HepG2 (cell line): Measurements from ENCODE around the gene GRIN3B. TPM values are rescaled to one million over a fixed set of nuclear protein-coding genes. Genes with fewer than 3 reads are reported as not detected.

ENCODE experiments used
- FLYWCH1 ChIP-seq: sonication (generic); formaldehyde crosslinking; IDR thresholded peaks from 2 replicates; pipeline ENCODE4 v1.8.1; 2023; ENCODE audit warnings: mild to moderate bottlenecking, missing genetic modification reagents
- LCORL ChIP-seq, 2 experiments: fragments of 450-650 bp in 1 of 2; sonication (generic) in 1 of 2; formaldehyde crosslinking in 1 of 2; IDR thresholded peaks; 2 replicates each; pipeline versions ENCODE4 v1.5.0 to v1.6.1; 2017 to 2020; ENCODE audit warnings: antibody characterized with exemption in 1 of 2, missing genetic modification reagents in 1 of 2
- NFKBIZ ChIP-seq: IDR thresholded peaks from 2 replicates; pipeline ENCODE4 v1.6.1; 2018; ENCODE audit warnings: missing genetic modification reagents, missing compliant biosample characterization
- NFYB ChIP-seq: sonication (generic); formaldehyde crosslinking; IDR thresholded peaks from 2 replicates; pipeline ENCODE4 v1.4.0; 2020; ENCODE audit warnings: missing genetic modification reagents
- RBM39 ChIP-seq: fragments of 200-400 bp; formaldehyde crosslinking; IDR thresholded peaks from one replicate; pipeline ENCODE4 v1.6.1; 2018; ENCODE audit warnings: antibody characterized with exemption, mild to moderate bottlenecking, low read depth, low read length; ENCODE audit not compliant: poor library complexity, severe bottlenecking
- ZFP90 ChIP-seq: sonication (generic); formaldehyde crosslinking; IDR thresholded peaks from 2 replicates; pipeline ENCODE4 v1.8.0; 2022; ENCODE audit warnings: missing genetic modification reagents, mild to moderate bottlenecking, inconsistent platforms, borderline replicate concordance
- ZNF20 ChIP-seq: sonication (generic); formaldehyde crosslinking; IDR thresholded peaks from 2 replicates; pipeline ENCODE4 v1.4.0; 2020; ENCODE audit warnings: mild to moderate bottlenecking, moderate library complexity, missing genetic modification reagents
- ZNF256 ChIP-seq: sonication (generic); formaldehyde crosslinking; conservative IDR thresholded peaks from 2 replicates; pipeline ENCODE4 v1.4.0; 2020; ENCODE audit warnings: missing genetic modification reagents
- ZNF326 ChIP-seq: sonication (generic); formaldehyde crosslinking; IDR thresholded peaks from 2 replicates; pipeline ENCODE4 v1.4.0; 2020; ENCODE audit warnings: missing genetic modification reagents, borderline replicate concordance
- ZNF33B ChIP-seq: sonication (generic); formaldehyde crosslinking; IDR thresholded peaks from 2 replicates; pipeline ENCODE4 v1.5.1; 2020; ENCODE audit warnings: mild to moderate bottlenecking, missing genetic modification reagents
- ZNF446 ChIP-seq: sonication (generic); formaldehyde crosslinking; IDR thresholded peaks from 2 replicates; pipeline ENCODE4 v1.5.0; 2020; ENCODE audit warnings: mild to moderate bottlenecking, missing genetic modification reagents
- ZNF670 ChIP-seq: sonication (generic); formaldehyde crosslinking; IDR thresholded peaks from 2 replicates; pipeline ENCODE4 v1.8.0; 2022; ENCODE audit warnings: mild to moderate bottlenecking, missing genetic modification reagents, borderline replicate concordance
- polyA plus RNA-seq, 8 experiments: library from polyadenylated mRNA; depleted of rRNA in 3 of 8; stranded (reverse) in 7 of 8; unstranded in 1 of 8; fragments of >200 nt; fragmentation: Illumina TruSeq in 4 of 8; extraction: Trizol in 4 of 8; gene quantifications; 2 replicates each; pipeline versions ENCODE4 v1.2.1 to v1.2.3, GENCODE V29; 2011 to 2016; ENCODE audit warnings: low read depth in 4 of 8, missing spikeins in 1 of 8, mixed read lengths in 1 of 8; ENCODE audit not compliant: insufficient read depth in 1 of 8
- total RNA-seq, 5 experiments: library from RNA; depleted of rRNA; stranded (reverse); fragments of >200 nt; fragmentation: Illumina TruSeq; extraction: Trizol; gene quantifications; 2 replicates each; pipeline ENCODE4 v1.2.3, GENCODE V29; 2016; ENCODE audit warnings: low read depth in 1 of 5
- TF ChIP-seq, protein P1 (sequence below): sonication (generic); formaldehyde crosslinking; IDR thresholded peaks from 2 replicates; pipeline ENCODE4 v1.4.0; 2020; ENCODE audit warnings: missing genetic modification reagents
- TF ChIP-seq, protein P2 (sequence below): sonication (generic); formaldehyde crosslinking; conservative IDR thresholded peaks from 2 replicates; pipeline ENCODE4 v1.4.0; 2020; ENCODE audit warnings: missing genetic modification reagents
- TF ChIP-seq, protein P3 (sequence below): sonication (generic); formaldehyde crosslinking; IDR thresholded peaks from 2 replicates; pipeline ENCODE4 v1.4.0; 2020; ENCODE audit warnings: missing genetic modification reagents, borderline replicate concordance
- TF ChIP-seq, protein P4 (sequence below): sonication (generic); formaldehyde crosslinking; IDR thresholded peaks from 2 replicates; pipeline ENCODE4 v1.4.0; 2020; ENCODE audit warnings: missing genetic modification reagents; ENCODE audit errors: not compliant biosample characterization
- TF ChIP-seq, protein P5 (sequence below): sonication (generic); formaldehyde crosslinking; IDR thresholded peaks from 2 replicates; pipeline ENCODE4 v1.4.0; 2020; ENCODE audit warnings: missing genetic modification reagents, borderline replicate concordance

GRIN3B gene
- total and polyA plus RNA-seq, 2 of the 13 experiments (the other 11 are each of a cell fraction or from before 2014, with no cell fraction given) = 0.07 to 0.20 TPM

DNA sequence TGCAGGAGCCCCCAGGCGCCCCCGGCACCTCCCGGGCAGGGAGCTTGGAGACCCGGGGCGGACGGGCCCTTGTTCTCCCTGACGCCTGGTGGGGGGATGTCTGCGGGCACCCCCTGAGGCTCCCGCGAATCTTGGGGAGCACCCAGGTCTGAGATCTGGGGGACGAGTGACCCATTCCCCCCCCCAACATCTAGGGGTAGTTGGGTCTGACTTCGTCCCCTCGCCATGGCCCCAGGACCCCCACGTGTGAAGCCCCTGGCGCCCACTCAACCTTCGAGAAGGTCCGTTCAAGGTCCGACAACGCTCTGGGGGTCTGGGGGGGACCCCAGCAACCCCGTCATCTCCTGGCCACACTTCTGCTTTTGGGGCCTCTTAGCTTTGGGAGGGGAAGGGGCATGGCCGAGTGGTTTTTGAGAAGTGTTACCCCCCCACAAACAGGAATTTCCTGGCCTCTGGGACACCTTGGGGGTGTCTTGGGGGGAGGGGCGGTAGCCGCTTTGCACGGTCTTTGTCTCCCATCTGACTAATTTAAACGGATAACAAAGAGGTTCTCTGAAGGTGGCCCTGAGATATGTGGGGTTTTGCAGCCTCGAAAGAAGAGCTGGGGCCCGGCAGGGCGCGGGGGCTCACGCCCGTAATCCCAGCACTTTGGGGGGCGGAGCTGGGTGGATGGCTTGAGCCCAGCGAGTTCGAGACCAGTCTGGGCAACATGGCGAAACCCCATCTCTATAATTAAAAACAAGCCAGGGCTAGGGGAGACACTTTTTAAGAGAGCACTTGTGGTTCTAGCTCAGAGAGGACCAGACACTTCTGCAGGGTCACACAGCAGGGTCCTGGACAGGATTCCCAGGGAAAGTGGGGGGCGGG, 26.8 kb downstream of the GRIN3B start (continued):
- TF ChIP-seq, protein P1, sequence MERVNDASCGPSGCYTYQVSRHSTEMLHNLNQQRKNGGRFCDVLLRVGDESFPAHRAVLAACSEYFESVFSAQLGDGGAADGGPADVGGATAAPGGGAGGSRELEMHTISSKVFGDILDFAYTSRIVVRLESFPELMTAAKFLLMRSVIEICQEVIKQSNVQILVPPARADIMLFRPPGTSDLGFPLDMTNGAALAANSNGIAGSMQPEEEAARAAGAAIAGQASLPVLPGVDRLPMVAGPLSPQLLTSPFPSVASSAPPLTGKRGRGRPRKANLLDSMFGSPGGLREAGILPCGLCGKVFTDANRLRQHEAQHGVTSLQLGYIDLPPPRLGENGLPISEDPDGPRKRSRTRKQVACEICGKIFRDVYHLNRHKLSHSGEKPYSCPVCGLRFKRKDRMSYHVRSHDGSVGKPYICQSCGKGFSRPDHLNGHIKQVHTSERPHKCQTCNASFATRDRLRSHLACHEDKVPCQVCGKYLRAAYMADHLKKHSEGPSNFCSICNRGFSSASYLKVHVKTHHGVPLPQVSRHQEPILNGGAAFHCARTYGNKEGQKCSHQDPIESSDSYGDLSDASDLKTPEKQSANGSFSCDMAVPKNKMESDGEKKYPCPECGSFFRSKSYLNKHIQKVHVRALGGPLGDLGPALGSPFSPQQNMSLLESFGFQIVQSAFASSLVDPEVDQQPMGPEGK (CRISPR knock-in tag) = peak; percentile 43; the same call in 1 of the 2 replicates
- no peak for TF ChIP-seq LCORL (IDR thresholded peaks at IDR 0.05)
- peak; percentile 22; the same call in 1 of the 2 replicates for TF ChIP-seq LCORL (CRISPR knock-in tag; IDR thresholded peaks at IDR 0.05)
- TF ChIP-seq ZNF256 (CRISPR knock-in tag) = no peak
- TF ChIP-seq, protein P2, sequence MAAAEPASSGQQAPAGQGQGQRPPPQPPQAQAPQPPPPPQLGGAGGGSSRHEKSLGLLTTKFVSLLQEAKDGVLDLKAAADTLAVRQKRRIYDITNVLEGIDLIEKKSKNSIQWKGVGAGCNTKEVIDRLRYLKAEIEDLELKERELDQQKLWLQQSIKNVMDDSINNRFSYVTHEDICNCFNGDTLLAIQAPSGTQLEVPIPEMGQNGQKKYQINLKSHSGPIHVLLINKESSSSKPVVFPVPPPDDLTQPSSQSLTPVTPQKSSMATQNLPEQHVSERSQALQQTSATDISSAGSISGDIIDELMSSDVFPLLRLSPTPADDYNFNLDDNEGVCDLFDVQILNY (CRISPR knock-in tag) = no peak
- TF ChIP-seq RBM39 = peak; percentile 17
- TF ChIP-seq, protein P3, sequence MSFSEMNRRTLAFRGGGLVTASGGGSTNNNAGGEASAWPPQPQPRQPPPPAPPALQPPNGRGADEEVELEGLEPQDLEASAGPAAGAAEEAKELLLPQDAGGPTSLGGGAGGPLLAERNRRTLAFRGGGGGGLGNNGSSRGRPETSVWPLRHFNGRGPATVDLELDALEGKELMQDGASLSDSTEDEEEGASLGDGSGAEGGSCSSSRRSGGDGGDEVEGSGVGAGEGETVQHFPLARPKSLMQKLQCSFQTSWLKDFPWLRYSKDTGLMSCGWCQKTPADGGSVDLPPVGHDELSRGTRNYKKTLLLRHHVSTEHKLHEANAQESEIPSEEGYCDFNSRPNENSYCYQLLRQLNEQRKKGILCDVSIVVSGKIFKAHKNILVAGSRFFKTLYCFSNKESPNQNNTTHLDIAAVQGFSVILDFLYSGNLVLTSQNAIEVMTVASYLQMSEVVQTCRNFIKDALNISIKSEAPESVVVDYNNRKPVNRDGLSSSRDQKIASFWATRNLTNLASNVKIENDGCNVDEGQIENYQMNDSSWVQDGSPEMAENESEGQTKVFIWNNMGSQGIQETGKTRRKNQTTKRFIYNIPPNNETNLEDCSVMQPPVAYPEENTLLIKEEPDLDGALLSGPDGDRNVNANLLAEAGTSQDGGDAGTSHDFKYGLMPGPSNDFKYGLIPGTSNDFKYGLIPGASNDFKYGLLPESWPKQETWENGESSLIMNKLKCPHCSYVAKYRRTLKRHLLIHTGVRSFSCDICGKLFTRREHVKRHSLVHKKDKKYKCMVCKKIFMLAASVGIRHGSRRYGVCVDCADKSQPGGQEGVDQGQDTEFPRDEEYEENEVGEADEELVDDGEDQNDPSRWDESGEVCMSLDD (CRISPR knock-in tag) = peak; percentile 89
- TF ChIP-seq, protein P4, sequence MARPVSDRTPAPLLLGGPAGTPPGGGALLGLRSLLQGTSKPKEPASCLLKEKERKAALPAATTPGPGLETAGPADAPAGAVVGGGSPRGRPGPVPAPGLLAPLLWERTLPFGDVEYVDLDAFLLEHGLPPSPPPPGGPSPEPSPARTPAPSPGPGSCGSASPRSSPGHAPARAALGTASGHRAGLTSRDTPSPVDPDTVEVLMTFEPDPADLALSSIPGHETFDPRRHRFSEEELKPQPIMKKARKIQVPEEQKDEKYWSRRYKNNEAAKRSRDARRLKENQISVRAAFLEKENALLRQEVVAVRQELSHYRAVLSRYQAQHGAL (CRISPR knock-in tag) = no peak
- TF ChIP-seq, protein P5, sequence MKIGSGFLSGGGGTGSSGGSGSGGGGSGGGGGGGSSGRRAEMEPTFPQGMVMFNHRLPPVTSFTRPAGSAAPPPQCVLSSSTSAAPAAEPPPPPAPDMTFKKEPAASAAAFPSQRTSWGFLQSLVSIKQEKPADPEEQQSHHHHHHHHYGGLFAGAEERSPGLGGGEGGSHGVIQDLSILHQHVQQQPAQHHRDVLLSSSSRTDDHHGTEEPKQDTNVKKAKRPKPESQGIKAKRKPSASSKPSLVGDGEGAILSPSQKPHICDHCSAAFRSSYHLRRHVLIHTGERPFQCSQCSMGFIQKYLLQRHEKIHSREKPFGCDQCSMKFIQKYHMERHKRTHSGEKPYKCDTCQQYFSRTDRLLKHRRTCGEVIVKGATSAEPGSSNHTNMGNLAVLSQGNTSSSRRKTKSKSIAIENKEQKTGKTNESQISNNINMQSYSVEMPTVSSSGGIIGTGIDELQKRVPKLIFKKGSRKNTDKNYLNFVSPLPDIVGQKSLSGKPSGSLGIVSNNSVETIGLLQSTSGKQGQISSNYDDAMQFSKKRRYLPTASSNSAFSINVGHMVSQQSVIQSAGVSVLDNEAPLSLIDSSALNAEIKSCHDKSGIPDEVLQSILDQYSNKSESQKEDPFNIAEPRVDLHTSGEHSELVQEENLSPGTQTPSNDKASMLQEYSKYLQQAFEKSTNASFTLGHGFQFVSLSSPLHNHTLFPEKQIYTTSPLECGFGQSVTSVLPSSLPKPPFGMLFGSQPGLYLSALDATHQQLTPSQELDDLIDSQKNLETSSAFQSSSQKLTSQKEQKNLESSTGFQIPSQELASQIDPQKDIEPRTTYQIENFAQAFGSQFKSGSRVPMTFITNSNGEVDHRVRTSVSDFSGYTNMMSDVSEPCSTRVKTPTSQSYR (CRISPR knock-in tag) = peak; percentile 53
- TF ChIP-seq ZNF33B = no peak
- TF ChIP-seq NFYB = no peak
- no peak for TF ChIP-seq ZNF326 (CRISPR knock-in tag)
- no peak for TF ChIP-seq NFKBIZ (CRISPR knock-in tag)
- TF ChIP-seq ZNF446 (CRISPR knock-in tag) = 0 out of 2 replicates have a peak, but pooled peaks have one; percentile 24
- TF ChIP-seq FLYWCH1 (CRISPR knock-in tag) = peak; percentile 74; the same call in 1 of the 2 replicates
- TF ChIP-seq ZFP90 = peak; percentile 31; the same call in 1 of the 2 replicates
- TF ChIP-seq ZNF20 (CRISPR knock-in tag) = 0 out of 2 replicates have a peak, but pooled peaks have one; percentile 45
- no peak for TF ChIP-seq ZNF670 (CRISPR knock-in tag)
